Neutrophil (primary cell): ENCODE measurements around the gene DPEP2.

Experiments
- H3K27ac ChIP-seq: fragments of 200-600 bp; sonication (generic); 2 replicates; pipeline ENCODE4 v1.5.1; 2016; ENCODE audit warnings: mild to moderate bottlenecking, moderate library complexity
- H3K27me3 ChIP-seq: fragments of 200-600 bp; sonication (generic); 2 replicates; pipeline ENCODE4 v1.6.0; 2016; ENCODE audit warnings: mild to moderate bottlenecking
- H3K36me3 ChIP-seq: fragments of 200-600 bp; sonication (generic); 2 replicates; pipeline ENCODE4 v1.5.1; 2017
- H3K4me1 ChIP-seq, 2 experiments: fragments of 200-600 bp in 1 of 2; sonication (generic) in 1 of 2; 1 replicate in 1 of 2; 2 replicates in 1 of 2; pipeline versions ENCODE4 v1.5.1 to v1.6.1; 2013 to 2016; ENCODE audit warnings: low read depth in 1 of 2, low read length in 1 of 2, mild to moderate bottlenecking in 1 of 2, moderate library complexity in 1 of 2; ENCODE audit not compliant: control insufficient read depth in 1 of 2, insufficient read depth in 1 of 2
- H3K4me3 ChIP-seq, 2 experiments: fragments of 200-600 bp in 1 of 2; sonication (generic) in 1 of 2; 1 replicate in 1 of 2; 2 replicates in 1 of 2; pipeline ENCODE4 v1.5.1; 2013 to 2016; ENCODE audit warnings: low read depth in 1 of 2, low read length in 1 of 2, mild to moderate bottlenecking in 1 of 2, moderate library complexity in 1 of 2
- H3K9me3 ChIP-seq: fragments of 200-600 bp; sonication (generic); 2 replicates; pipeline ENCODE4 v1.5.1; 2016
- CTCF ChIP-seq: fragments of 200-600 bp; sonication (generic); IDR thresholded peaks from 2 replicates; pipeline ENCODE4 v1.5.1; 2016; ENCODE audit warnings: antibody characterized with exemption

The DPEP2 gene

DNA sequence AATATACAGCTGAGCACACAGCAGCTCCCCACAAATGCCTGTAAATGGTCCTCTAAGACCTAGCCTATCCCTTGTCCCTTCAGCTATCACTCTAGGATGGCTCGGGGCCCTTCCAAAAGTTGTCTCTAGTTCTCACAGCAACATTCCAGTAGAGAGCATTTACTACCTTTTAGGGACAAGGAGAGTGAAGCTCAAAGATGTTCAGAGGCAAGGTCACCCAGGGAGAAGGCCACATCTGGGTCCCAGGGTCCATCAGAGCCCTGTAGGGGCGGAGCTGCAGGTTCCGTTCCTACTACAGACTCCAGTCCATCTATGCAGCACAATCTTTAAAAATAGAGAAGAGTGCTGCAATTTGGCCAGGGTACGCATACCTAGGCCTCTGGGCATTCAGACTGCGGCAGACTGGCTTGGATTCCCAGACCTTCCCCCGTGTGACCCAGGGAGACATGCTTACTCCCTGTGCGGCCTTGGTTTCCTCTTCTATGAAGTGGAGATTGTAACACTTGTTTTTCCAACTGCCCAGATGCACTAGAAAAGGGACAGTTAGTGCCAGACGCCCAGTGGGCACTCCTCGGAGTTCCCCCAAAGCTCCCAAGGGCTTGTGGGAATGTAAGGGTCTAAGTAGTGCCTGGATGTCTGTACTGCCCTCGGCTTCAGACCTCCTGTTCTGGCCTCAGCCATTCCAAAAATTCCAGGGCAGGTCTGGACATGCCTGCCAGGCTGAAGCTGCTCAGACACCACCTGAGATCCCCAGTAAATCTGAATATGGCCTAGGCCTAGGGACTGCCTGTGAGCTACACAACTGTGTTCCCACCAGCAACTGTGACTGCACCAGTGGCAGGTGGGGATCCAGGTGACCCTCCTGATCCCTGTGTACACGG is 33.4 kb downstream of the DPEP2 start:
- H3K27me3 ChIP-seq = peaks cover 37% of the 10 kb centered on the region
- H3K27ac ChIP-seq = no peak overlapping the region
- H3K9me3 ChIP-seq = no peaks in the 10 kb centered on the region
- no peak overlapping the region for H3K4me3 ChIP-seq
- H3K36me3 ChIP-seq = peaks cover 6% of the 10 kb centered on the region
- H3K4me1 ChIP-seq = peaks cover 20% of the 10 kb centered on the region in 2 experiments
- no peak for TF ChIP-seq CTCF

DNA sequence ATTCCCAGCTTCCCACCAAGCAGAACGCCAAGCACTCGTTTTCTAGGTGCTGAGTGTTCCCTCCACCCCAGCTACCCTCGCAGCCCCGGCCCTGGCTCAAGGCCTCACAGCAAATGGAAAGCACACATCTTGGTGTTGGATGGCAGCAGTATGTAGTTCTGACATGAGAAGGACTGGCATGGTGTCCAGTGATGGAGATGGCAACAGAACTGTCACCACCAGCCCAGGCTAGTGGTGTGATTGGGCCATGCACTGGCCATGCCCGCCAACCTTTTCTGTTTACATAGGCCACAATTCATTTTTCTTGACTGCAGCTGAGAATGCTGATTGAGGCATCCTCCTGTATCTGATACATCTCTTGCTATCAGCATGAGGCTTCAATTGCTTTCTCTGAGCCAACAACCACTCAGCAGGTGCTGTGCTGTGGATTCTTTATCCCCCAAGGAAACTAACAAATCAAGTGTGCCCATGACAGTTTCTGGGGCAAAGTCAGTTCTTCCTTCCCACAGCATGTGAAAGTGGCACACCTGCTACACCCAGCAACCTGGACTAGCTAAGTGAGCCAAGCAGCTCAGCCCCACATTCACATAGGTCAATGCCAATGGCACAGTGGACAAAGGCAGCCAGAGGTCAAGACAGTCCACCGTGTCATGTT is 34.7 kb downstream of the DPEP2 start:
- Histone ChIP-seq H3K27me3 (peaks cover 26% of the 10 kb centered on the region), H3K9me3 (no peaks in the 10 kb centered on the region), H3K4me1 (peaks cover 20% of the 10 kb centered on the region in 2 experiments), H3K36me3 (peaks cover 6% of the 10 kb centered on the region), H3K4me3 (no peak overlapping the region), H3K27ac (no peak overlapping the region)
- TF ChIP-seq CTCF = no peak

DNA sequence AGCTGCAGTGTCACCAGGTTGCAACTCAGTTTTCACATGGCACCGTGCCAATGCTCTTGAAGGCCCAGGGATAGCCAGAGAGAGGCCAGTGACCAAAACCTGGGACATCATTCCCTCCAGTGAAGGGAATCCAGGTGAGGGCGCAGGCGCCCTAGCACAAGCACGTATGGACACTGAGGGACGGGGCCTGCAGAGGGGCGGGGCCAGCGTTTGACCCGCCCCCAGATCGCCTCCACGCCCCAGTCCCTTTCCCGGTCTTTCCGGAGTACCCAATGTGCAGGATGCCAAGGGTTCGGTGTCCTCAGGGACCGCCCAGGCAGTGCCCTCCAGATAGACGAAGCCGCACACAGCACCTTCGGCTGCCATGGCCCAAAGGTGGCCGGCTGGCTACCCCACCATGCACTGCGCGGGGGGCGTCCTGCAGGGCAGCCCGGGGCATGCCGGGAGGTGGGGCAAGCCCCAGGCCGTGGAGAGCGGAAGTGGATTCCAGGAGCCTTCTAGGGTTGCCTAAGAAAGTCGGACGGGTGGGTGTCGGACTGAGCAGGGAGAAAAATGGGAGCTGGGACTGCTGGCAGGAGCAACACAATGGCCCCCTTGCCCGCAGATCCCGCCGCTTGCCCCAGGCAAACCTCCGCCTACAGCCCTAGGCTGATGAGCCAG is 35.5 kb downstream of the DPEP2 start:
- Histone ChIP-seq H3K27me3 (peaks cover 20% of the 10 kb centered on the region), H3K4me1 (peaks cover 15 to 17% of the 10 kb centered on the region in 2 experiments), H3K4me3 (no peak overlapping the region), H3K27ac (no peak overlapping the region), H3K9me3 (no peaks in the 10 kb centered on the region), H3K36me3 (peaks cover 6% of the 10 kb centered on the region)
- no peak for TF ChIP-seq CTCF

- Histone ChIP-seq H3K36me3 (peaks cover 6% of the 10 kb centered on the region), H3K27me3 (peaks cover 18% of the 10 kb centered on the region), H3K9me3 (no peaks in the 10 kb centered on the region), H3K4me1 (peaks cover 13 to 14% of the 10 kb centered on the region in 2 experiments), H3K27ac (no peak overlapping the region), H3K4me3 (no peak overlapping the region)
- TF ChIP-seq CTCF = no peak
Observed at GRCh38 chr16:67963292-67963661, 36.0 kb downstream of the DPEP2 start.

- peaks cover 9% of the 10 kb centered on the region for H3K27me3 ChIP-seq
- H3K9me3 ChIP-seq = no peaks in the 10 kb centered on the region
- H3K27ac ChIP-seq = no peak overlapping the region
- TF ChIP-seq CTCF = no peak
- peaks cover 10% of the 10 kb centered on the region for H3K36me3 ChIP-seq
- peaks cover 5 to 7% of the 10 kb centered on the region in 2 experiments for H3K4me1 ChIP-seq
- H3K4me3 ChIP-seq = no peak overlapping the region
Observed at GRCh38 chr16:67962135-67962534, 37.1 kb downstream of the DPEP2 start.
